GM12865 (cell line): ENCODE measurements around the gene ATP11A.

ENCODE experiments used
- DNase-seq: peaks from one replicate; pipeline ENCODE4 v3.0.0; 2010; ENCODE audit warnings: low read depth
- H3K4me3 ChIP-seq: 2 replicates; pipeline ENCODE4 v1.5.1; 2011; ENCODE audit warnings: mild to moderate bottlenecking, low read depth, low read length, control low read depth
- TF ChIP-seq, protein P1 (sequence below): IDR thresholded peaks from 2 replicates; pipeline ENCODE4 v1.5.1; 2011; ENCODE audit warnings: low read length, control low read depth, low read depth, inconsistent platforms; ENCODE audit not compliant: insufficient read depth; ENCODE audit errors: missing control alignments

The ATP11A gene

GRCh38 chr13:112693831-112694497 is 4.1 kb downstream of the ATP11A start:
- H3K4me3 ChIP-seq: no peak overlapping the region
- TF ChIP-seq, protein P1, sequence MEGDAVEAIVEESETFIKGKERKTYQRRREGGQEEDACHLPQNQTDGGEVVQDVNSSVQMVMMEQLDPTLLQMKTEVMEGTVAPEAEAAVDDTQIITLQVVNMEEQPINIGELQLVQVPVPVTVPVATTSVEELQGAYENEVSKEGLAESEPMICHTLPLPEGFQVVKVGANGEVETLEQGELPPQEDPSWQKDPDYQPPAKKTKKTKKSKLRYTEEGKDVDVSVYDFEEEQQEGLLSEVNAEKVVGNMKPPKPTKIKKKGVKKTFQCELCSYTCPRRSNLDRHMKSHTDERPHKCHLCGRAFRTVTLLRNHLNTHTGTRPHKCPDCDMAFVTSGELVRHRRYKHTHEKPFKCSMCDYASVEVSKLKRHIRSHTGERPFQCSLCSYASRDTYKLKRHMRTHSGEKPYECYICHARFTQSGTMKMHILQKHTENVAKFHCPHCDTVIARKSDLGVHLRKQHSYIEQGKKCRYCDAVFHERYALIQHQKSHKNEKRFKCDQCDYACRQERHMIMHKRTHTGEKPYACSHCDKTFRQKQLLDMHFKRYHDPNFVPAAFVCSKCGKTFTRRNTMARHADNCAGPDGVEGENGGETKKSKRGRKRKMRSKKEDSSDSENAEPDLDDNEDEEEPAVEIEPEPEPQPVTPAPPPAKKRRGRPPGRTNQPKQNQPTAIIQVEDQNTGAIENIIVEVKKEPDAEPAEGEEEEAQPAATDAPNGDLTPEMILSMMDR: no peak
- peak; percentile 52 for DNase-seq

DNA sequence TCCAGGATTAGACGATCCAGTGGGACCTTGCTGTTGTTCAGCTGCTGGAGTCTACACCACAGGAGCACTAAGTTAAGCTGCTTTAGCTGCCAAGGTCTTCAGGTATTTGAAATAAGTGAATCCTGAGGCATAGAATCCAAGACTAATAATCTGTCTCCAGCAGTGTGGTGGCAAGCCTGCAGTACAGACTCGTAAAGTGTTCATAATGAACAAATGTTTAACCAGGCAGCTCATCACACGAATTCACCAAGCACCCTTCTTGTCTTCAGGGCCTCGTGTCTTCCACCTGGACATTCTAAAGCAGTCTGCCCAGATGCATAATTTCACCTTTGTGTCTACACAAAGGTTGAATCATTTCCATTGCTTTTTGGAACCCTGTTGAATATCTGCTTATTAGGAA is 5.3 kb downstream of the ATP11A start:
- TF ChIP-seq, protein P1: no peak

GRCh38 chr13:112696001-112696868 is 6.4 kb downstream of the ATP11A start:
- H3K4me3 ChIP-seq: no peak overlapping the region
- TF ChIP-seq, protein P1: no peak

More for the DNA sequence above, 5.3 kb downstream of the ATP11A start:
- H3K4me3 ChIP-seq: no peak overlapping the region
- no peak for DNase-seq

GRCh38 chr13:112696869-112697465 is 7.1 kb downstream of the ATP11A start:
- TF ChIP-seq, protein P1: no peak
- DNase-seq: no peak
- no peak overlapping the region for H3K4me3 ChIP-seq

More at GRCh38 chr13:112696001-112696868, 6.4 kb downstream of the ATP11A start:
- DNase-seq: no peak

DNA sequence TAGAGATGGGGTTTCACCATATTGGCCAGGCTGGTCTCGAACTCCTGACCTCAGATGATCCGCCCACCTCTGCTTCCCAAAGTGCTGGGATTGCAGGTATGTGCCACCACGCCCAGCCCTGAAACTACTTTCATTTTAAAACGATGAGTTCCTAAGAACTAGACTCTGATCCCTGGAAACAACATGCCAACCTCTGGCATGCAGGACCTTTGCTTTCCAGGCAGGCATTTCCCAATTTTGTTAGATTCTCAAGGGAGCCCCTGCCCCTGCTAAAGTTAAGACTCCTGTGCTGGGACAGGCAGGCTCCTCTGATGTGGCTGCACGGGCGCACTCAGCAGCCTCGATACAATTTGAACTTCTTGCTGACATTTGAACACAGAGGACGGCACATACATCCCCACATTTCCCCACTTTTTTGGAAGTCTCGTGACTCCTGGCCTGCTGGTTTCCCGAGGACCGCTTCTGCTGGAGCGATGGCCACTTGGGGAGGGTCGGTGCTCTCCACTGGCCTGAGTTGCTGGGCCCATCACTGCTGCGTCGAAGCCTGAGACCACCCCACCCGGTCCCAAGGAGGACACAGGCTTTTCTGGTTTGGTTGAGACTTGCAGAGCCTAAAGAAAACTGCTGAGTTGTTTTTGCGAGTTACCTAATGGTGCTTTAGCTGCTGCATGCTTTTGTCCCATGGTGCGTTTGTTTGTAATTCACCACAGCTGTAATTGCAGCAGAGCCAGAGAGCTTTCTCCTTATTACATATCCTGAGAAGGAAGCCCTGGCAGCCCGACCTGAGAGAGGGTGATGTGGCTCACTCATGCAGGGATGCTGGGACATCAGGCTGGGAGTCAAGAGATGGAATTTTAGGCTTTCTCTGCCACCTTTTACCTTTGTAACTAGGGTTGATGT is 8.2 kb downstream of the ATP11A start:
- no peak for DNase-seq
- TF ChIP-seq, protein P1: no peak
- no peak overlapping the region for H3K4me3 ChIP-seq

DNA sequence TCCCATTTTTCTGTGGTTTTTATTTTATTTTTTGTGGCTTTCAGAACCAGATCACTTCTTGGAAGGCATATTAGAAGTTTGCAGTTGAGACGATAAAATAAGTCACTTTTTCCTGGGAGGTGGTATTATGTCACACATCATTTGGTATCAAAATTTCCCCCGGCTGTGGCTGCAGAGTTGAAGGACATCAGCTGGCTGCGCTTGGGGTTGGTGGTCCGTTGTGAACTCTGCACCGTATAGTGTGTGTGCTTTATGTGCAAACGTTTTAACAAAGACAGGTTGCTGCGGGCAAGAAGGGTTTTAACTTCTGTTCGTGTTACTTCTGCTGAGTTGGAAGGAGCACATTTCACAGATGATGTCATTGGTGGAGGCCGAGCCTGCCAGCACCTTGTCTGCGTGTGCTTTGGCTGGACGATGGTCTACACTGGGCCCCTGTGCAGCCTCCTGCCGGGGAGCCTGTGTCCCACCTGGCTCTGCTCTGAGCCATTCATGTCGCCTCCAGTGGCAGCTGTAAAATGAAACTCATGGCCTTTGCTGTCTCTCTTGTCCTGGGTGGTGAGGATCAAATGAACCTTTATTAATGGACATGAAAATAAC is 9.6 kb downstream of the ATP11A start:
- DNase-seq: no peak
- H3K4me3 ChIP-seq: no peak overlapping the region
- TF ChIP-seq, protein P1: no peak
